HG03469 (cell line): ENCODE measurements around the gene YWHAB.
"Not testable (repeated sequence)": the region's sequence is repeated elsewhere in the genome, so short reads cannot be mapped to it uniquely, and the experiment has no call there.

Experiments
- ATAC-seq: cut with Tn5 transposase; IDR thresholded peaks from one replicate; pipeline ENCODE4 v1.9.1; 2021; ENCODE audit warnings: mild to moderate bottlenecking, moderate library complexity, moderate number of reproducible peaks; ENCODE audit not compliant: unreplicated experiment

The YWHAB gene

GRCh38 chr20:44885392-44886265, at the start of gene YWHAB:
TSS of gene YWHAB (plus strand) at chr20:44885705. CDS start at chr20:44901534, 15,829 bp downstream.
- peak; percentile 55 for ATAC-seq

GRCh38 chr20:44836601-44837120, 48.8 kb upstream of the YWHAB start:
- ATAC-seq = no peak

DNA sequence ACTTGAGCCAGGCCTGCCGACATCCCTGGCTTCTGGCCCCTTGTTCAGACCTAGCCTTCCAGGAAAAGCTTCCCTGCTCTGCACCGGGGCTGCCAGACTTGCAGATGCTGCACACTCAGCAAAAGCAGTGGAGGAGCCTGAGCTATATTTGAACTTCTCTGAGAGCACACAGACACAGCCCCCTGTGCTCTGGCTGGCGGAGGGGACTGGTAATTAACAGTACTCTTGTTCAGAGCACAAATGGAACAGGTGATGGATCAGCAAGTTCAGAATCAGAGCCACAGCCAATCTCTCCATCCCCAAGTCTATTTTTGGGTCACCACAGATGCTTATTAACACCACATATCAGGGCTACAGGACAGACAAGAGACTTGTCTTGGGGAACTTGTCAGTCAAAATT, 47.6 kb upstream of the YWHAB start:
- ATAC-seq = no peak

DNA sequence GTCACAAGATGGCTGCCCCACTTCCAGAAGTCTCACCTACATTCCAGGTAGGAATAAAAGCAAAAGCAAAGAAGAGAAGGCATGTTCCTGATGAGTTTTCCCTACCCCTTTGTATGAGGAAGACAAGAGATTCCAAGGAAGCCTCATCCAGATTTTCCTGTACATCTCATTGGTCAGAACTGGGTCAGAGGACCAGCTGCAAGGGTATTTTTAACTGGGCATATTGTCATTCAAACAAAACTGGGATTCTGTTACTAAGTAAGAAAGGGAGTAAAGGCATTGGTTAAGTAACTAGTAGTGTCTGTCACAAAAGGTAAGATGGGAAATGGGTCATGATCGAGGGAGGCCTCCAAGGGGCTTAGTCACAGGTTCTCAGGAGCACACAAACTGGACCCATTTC, 47.0 kb upstream of the YWHAB start:
- no peak for ATAC-seq

- ATAC-seq = no peak
Measured at GRCh38 chr20:44839481-44839880, 46.0 kb upstream of the YWHAB start.

DNA sequence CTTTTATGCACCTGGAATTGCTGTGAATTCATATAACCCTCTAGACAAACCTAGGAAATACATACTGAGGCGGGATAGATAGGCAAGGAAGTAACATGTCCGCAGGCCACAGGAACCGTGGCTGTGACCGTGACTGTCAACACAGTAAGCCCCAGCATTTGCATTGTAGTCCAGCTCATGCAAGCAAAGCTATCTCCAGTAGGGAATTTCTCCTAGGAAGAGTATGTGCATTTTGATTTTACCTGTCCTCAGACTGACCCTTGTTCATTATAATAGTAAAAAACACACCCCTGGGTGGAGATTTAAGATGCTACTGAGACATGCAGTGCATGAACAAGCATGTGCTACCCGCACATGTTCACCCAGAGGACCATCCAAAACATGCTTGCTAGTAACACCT, 44.7 kb upstream of the YWHAB start:
- no peak for ATAC-seq

- no peak for ATAC-seq
Measured at GRCh38 chr20:44841955-44842354, 43.5 kb upstream of the YWHAB start.

GRCh38 chr20:44843876-44844275, 41.6 kb upstream of the YWHAB start:
- ATAC-seq = no peak

DNA sequence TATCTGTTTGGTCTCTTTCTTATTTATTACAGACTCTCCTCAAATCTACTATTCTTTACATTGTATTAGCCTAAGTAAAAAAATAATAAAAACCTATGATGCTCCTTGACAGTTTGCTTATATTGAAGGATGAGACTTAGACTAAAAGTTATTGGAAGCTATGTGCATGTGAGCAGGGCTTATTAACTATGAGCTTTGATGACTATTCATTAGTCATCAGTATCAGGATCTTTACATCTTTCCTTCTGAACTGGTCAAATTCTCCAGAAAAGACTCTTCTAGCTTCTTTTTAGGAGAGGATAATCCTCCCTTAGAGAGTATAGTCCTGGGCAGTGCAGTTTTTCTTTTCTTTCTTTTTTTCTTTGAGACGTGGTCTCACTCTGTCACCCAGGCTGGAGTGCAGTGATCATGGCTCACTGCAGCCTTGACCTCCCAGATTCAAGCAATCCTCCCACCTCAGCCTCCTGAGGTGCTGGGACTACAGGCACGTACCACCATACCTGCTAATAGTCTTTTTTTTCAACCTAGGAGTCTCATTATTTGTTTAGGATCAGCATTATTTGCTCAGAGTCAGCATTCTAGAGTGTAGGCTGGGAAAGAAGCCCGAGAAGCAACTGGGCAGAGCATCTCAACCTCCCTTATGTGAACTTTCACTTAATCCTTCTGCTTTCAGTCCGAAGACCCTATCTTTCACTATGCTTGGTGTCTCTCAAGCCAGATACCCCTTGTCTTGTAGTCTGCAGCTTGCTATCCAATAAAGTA, 37.1 kb upstream of the YWHAB start:
- no peak for ATAC-seq

- ATAC-seq = no peak
Measured at GRCh38 chr20:44849703-44850102, 35.8 kb upstream of the YWHAB start.

GRCh38 chr20:44850272-44850671, 35.2 kb upstream of the YWHAB start:
- ATAC-seq = no peak

- ATAC-seq = no peak
Measured at GRCh38 chr20:44850837-44851236, 34.7 kb upstream of the YWHAB start.

DNA sequence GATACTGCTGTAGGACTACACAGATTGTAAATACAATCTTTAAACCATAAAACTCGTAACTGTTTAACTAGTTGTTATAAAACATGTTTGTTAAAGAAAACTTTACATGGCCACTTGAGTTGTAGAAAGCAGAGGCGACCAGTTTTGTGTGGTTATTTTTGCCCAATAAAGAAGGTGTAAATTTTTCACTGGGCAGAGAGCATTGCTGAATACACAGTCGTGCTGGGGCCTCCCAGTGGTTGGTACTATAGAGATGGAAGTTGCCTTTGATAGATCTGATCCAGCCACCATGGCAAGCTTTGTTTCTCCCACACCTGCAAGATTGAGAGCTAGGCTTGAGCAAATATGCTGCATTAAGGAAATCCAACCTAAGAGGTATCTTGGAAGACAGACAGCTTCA, 34.0 kb upstream of the YWHAB start:
- no peak for ATAC-seq

DNA sequence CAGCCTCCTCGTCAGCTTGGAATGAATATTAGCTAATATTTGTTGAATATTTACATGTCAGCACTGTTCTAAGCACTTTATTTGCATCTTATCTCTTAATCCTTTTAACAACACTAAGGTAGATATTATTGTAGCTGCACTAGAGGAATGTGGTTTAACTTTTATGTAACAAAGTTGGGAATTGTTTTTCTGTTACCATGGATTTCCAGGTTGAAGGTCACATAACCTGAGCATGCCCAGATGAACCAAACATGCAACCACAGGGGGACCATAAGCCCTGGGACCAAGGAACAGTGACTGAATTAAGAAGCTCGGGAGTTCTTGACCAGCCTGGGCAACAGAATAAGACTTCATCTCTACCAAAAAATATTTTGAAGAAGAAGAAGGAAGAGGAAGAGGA, 29.1 kb upstream of the YWHAB start:
- ATAC-seq = no peak

DNA sequence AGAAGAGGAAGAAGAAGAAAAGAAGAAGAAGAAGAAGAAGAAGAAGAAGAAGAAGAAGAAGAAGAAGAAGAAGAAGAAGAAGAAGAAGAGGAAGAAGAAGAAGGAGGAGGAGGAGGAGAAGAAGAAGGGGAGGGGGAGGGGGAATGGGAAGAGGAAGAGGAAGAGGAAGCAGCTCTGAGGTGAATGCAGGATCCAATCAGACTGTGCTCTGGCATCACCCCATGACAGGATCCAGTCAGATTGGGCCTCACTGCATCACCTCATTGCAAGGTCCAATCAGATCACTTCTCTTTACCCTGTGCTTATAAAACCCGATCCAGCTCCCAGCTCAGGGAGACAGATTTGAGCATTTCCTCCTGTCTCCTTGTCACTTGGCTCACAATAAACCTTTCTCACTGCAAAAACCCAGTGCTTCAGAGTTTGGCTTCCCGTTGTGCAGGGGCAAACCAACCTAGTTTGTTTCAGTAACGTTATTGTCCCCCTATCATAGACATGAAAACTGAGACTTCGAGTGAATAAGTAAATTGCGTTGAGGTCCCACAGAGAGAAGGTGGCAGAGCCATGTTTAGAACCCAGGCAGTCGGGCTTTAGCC, 28.6 kb upstream of the YWHAB start:
- no peak for ATAC-seq

- ATAC-seq = no peak
Measured at GRCh38 chr20:44858606-44859360, 26.7 kb upstream of the YWHAB start.

DNA sequence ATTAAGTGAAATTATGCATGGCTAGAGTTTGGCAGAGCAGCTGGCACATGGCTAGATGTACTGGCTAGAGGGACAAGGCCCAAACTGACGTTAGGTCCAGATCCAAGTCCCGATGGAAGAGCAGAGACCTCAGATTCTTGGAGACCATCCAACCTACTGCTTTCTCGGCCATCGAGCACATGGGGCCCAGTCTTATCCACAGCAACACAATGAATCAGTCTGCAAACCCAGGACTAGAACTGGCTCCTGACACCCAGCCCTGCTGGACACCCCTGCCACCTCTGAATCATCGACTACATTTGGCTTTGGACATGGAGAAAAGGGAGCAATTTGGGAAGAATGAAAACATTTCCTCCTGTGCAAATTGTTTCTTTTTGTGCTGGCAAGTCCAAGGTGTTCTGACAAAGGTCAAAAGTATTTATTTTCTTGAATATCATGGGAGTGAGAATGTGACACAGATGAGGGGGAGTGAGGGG, 23.9 kb upstream of the YWHAB start:
- no peak for ATAC-seq

GRCh38 chr20:44862286-44862685, 23.2 kb upstream of the YWHAB start:
- ATAC-seq = no peak

DNA sequence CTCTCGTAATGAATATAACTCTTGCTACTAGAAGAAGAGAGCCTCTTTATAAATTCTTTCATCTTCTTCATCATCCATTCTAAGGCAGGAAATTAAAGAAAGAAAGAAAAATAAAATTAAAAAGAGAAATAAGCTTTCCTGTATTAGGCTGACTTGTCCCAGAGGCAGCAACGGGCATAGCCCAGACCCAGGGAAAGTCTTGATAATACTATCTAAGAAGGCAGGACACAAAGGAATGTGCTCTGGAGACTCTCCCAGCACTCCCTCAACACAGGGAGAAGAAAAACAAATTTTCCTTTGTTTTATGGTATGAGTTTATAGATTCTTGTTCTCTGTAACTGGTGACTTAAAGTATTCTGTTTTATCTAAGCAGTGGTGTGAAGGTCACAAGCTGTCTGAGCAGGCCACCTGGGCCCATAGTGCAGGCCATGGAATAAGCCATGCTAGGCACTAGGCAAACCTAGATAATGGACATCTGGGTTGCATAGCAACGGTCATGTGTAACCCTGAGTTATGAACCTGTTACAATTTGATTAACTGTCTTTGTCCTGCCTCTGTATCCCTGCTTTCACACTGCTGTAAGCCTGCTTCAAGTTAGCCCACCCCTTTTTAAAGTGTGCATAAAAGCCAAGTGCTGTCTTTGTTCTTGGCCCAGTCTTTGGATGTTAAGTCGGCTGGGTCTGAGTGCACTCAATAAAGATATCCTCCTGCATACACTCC, 22.0 kb upstream of the YWHAB start:
- not testable (repeated sequence) for ATAC-seq

DNA sequence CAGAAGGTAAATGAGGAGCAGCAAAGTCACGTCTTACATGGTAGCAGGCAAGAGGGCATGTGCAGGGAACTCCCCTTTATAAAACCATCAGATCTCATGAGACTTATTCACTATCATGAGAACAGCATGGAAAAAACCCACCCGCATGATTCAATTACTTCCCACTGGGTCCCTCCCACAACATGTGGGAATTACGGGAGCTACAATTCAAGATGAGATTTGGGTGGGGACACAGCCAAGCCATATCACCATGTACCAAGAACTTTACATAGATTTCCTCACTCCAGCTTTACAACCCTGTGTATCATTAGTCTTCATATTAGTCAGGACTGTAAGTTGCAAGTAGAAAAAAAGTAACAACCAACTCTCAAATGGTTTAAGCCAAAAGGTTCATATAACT, 21.0 kb upstream of the YWHAB start:
- not testable (repeated sequence) for ATAC-seq
